Uterus (tissue), 4 donors: Measurements from ENCODE around the gene SMG9. TPM values are rescaled to one million over a fixed set of nuclear protein-coding genes. Genes with fewer than 3 reads are reported as not detected.
"Not testable (repeated sequence)": the region's sequence is repeated elsewhere in the genome, so short reads cannot be mapped to it uniquely, and the experiment has no call there.

Experiments
- DNase-seq, 2 donors: peaks; one replicate each; pipeline ENCODE4 v3.0.0-alpha.2; 2019 to 2020
- H3K27ac ChIP-seq, 2 donors: fragments of 200-600 bp; sonication (generic); 1 replicate in 1 of 2; 2 replicates in 1 of 2; pipeline ENCODE4 v1.5.1; 2016 to 2018
- H3K27me3 ChIP-seq, 2 donors: fragments of 200-600 bp; sonication (generic); one replicate each; pipeline ENCODE4 v1.5.1; 2018 to 2019; ENCODE audit warnings: control low read depth in 1 of 2
- H3K36me3 ChIP-seq, 2 donors: fragments of 200-600 bp; sonication (generic); one replicate each; pipeline ENCODE4 v1.5.1; 2019; ENCODE audit warnings: control low read depth in 1 of 2
- H3K4me1 ChIP-seq, 2 donors: fragments of 200-600 bp; sonication (generic); one replicate each; pipeline ENCODE4 v1.5.1; 2018 to 2019; ENCODE audit warnings: control low read depth in 1 of 2
- H3K4me3 ChIP-seq, 2 donors: fragments of 200-600 bp; sonication (generic); 1 replicate in 1 of 2; 2 replicates in 1 of 2; pipeline ENCODE4 v1.5.1; 2018 to 2019; ENCODE audit warnings: mild to moderate bottlenecking in 1 of 2
- H3K9me3 ChIP-seq, 2 donors: fragments of 200-600 bp; sonication (generic); one replicate each; pipeline ENCODE4 v1.5.1; 2019; ENCODE audit warnings: control low read depth in 1 of 2
- CTCF ChIP-seq, 4 experiments: fragments of 200-600 bp in 2 of 4; fragments of 450-650 bp in 2 of 4; sonication (generic) in 2 of 4; IDR thresholded peaks; one replicate each; pipeline ENCODE4 v1.5.1; 2016 to 2019; ENCODE audit warnings: antibody characterized with exemption in 4 of 4, mild to moderate bottlenecking in 2 of 4, moderate library complexity in 1 of 4
- POLR2A ChIP-seq, 2 donors: fragments of 450-650 bp; IDR thresholded peaks; one replicate each; pipeline ENCODE4 v1.6.1; 2016; ENCODE audit warnings: antibody characterized with exemption in 2 of 2, mild to moderate bottlenecking in 1 of 2, moderate library complexity in 1 of 2
- intact Hi-C: fragments of 100-400 bp; cut with DNase I; formaldehyde crosslinking; loops from one replicate; pipeline ENCODE4 v1.15.1; 2023; ENCODE audit warnings: low total_unique reads
- total RNA-seq, 4 donors: library from RNA; depleted of rRNA in 3 of 4; stranded (reverse); fragments of >200 nt in 3 of 4; gene quantifications; one replicate each; pipeline versions ENCODE4 v1.1.0 to v1.2.4, GENCODE V29; 2014 to 2023
- donor health status: DM: yes; HTN: yes; CAD: no.

Gene SMG9
- total RNA-seq, 4 donors from 2014 or later, result 14.9 to 44.9 (median 27.2) TPM

- DNase-seq, result no peak
- TF ChIP-seq CTCF (IDR thresholded peaks at IDR 0.05), result no peak
- TF ChIP-seq POLR2A (IDR thresholded peaks at IDR 0.05), result no peak
- intact Hi-C loops, result no loop called here
- Histone ChIP-seq H3K27ac (no peak overlapping the region), H3K4me1 (peaks cover 0 to 7% of the 10 kb centered on the region in 2 donors), H3K27me3 (no peaks in the 10 kb centered on the region), H3K9me3 (no peaks in the 10 kb centered on the region), H3K36me3 (no peaks in the 10 kb centered on the region), H3K4me3 (no peak overlapping the region)
Measured at GRCh38 chr19:43775299-43775890, 20.6 kb upstream of the SMG9 start.

- H3K4me3 ChIP-seq, DNase-seq, H3K4me1 ChIP-seq, H3K9me3 ChIP-seq, intact Hi-C loops, H3K36me3 ChIP-seq, H3K27me3 ChIP-seq: not testable (repeated sequence)
- H3K27ac ChIP-seq, result peak overlapping the region in 1 of 2 donors; percentile 27
Measured at GRCh38 chr19:43774940-43775258, 20.1 kb upstream of the SMG9 start.

GRCh38 chr19:43774103-43774939 is 19.6 kb upstream of the SMG9 start:
- intact Hi-C loops, result no loop called here
- Histone ChIP-seq H3K4me3 (peak overlapping the region; percentile 3 to 11), H3K36me3 (no peaks in the 10 kb centered on the region), H3K9me3 (no peaks in the 10 kb centered on the region), H3K4me1 (peaks cover 0 to 7% of the 10 kb centered on the region in 2 donors), H3K27me3 (no peaks in the 10 kb centered on the region), H3K27ac (peak overlapping the region in 1 of 2 donors; percentile 27)
- TF ChIP-seq POLR2A (IDR thresholded peaks at IDR 0.05), result no peak
- peak; percentile 28 to 68 (median 58) for TF ChIP-seq CTCF (IDR thresholded peaks at IDR 0.05)
- peak; percentile 45 to 61 for DNase-seq

GRCh38 chr19:43773725-43774102 is 19.0 kb upstream of the SMG9 start:
- H3K27me3 ChIP-seq, result no peaks in the 10 kb centered on the region
- no peak for TF ChIP-seq CTCF (IDR thresholded peaks at IDR 0.05)
- TF ChIP-seq POLR2A (IDR thresholded peaks at IDR 0.05), result no peak
- H3K27ac ChIP-seq, result no peak overlapping the region
- no peaks in the 10 kb centered on the region for H3K9me3 ChIP-seq
- H3K4me3 ChIP-seq, result no peak overlapping the region
- H3K36me3 ChIP-seq, result no peaks in the 10 kb centered on the region
- DNase-seq, result no peak
- peaks cover 0 to 7% of the 10 kb centered on the region in 2 donors for H3K4me1 ChIP-seq
- intact Hi-C loops, result no loop called here

- H3K27me3 ChIP-seq, result no peaks in the 10 kb centered on the region
- intact Hi-C loops, result no loop called here
- H3K27ac ChIP-seq, result no peak overlapping the region
- TF ChIP-seq POLR2A (IDR thresholded peaks at IDR 0.05), result no peak
- TF ChIP-seq CTCF (IDR thresholded peaks at IDR 0.05), result no peak
- no peaks in the 10 kb centered on the region for H3K9me3 ChIP-seq
- peaks cover 0 to 1% of the 10 kb centered on the region in 2 donors for H3K4me1 ChIP-seq
- H3K36me3 ChIP-seq, result no peaks in the 10 kb centered on the region
- DNase-seq, result no peak
- H3K4me3 ChIP-seq, result no peak overlapping the region
Measured at GRCh38 chr19:43769256-43769655, 14.5 kb upstream of the SMG9 start.
